Keratinocyte (primary cell): Measurements from ENCODE around the gene SMAP1. TPM values are rescaled to one million over a fixed set of nuclear protein-coding genes. Genes with fewer than 3 reads are reported as not detected.

Experiments
- DNase-seq: peaks from one replicate; pipeline ENCODE4 v3.0.0-alpha.2; 2011; ENCODE audit warnings: low read depth, missing footprints, low spot score
- FAIRE-seq: peaks from 2 replicates; lab custom pipeline; 2011; peaks lifted over from hg19 to GRCh38; lab: Jason Lieb, UNC
- H2AFZ ChIP-seq: 2 replicates; pipeline ENCODE4 v1.6.0; 2012; ENCODE audit warnings: low read length, control low read depth, inconsistent platforms; ENCODE audit not compliant: control insufficient read depth
- H3K27ac ChIP-seq: 2 replicates; pipeline ENCODE4 v1.5.1; 2011; ENCODE audit warnings: low read length; ENCODE audit not compliant: control insufficient read depth, insufficient read depth
- H3K27me3 ChIP-seq: 3 replicates; pipeline ENCODE4 v1.6.0; 2011; ENCODE audit warnings: low read length; ENCODE audit not compliant: control insufficient read depth, insufficient read depth; ENCODE audit errors: extremely low read depth
- H3K36me3 ChIP-seq, 2 experiments: 2 replicates in 1 of 2; 3 replicates in 1 of 2; pipeline ENCODE4 v1.5.1; 2011; ENCODE audit warnings: low read length in 2 of 2, mild to moderate bottlenecking in 1 of 2; ENCODE audit not compliant: control insufficient read depth in 2 of 2, insufficient read depth in 2 of 2; ENCODE audit errors: extremely low read depth in 1 of 2
- H3K4me1 ChIP-seq: 3 replicates; pipeline ENCODE4 v1.5.1; 2011; ENCODE audit warnings: low read length; ENCODE audit not compliant: control insufficient read depth, insufficient read depth; ENCODE audit errors: extremely low read depth
- H3K4me2 ChIP-seq: 3 replicates; pipeline ENCODE4 v1.6.0; 2011; ENCODE audit warnings: low read depth, low read length; ENCODE audit not compliant: control insufficient read depth, insufficient read depth; ENCODE audit errors: extremely low read depth
- H3K4me3 ChIP-seq, 3 experiments: fragments of 200-600 bp in 1 of 3; sonication (generic) in 1 of 3; 2 replicates in 2 of 3; 3 replicates in 1 of 3; pipeline ENCODE4 v1.5.1; 2011 to 2016; ENCODE audit warnings: low read length in 3 of 3, mild to moderate bottlenecking in 3 of 3, control low read depth in 2 of 3, inconsistent platforms in 1 of 3, low read depth in 1 of 3, mixed read lengths in 1 of 3, mixed run types in 1 of 3, moderate library complexity in 1 of 3; ENCODE audit not compliant: control insufficient read depth in 2 of 3, insufficient read depth in 2 of 3; ENCODE audit errors: extremely low read depth in 1 of 3
- H3K79me2 ChIP-seq: 2 replicates; pipeline ENCODE4 v1.6.0; 2012; ENCODE audit warnings: low read length; ENCODE audit not compliant: control insufficient read depth, insufficient read depth
- H3K9ac ChIP-seq: 3 replicates; pipeline ENCODE4 v1.6.0; 2011; ENCODE audit warnings: low read length; ENCODE audit not compliant: control insufficient read depth, insufficient read depth; ENCODE audit errors: extremely low read depth
- H3K9me1 ChIP-seq: 3 replicates; pipeline ENCODE4 v1.6.0; 2011; ENCODE audit warnings: low read length; ENCODE audit not compliant: control insufficient read depth, insufficient read depth; ENCODE audit errors: extremely low read depth
- H3K9me3 ChIP-seq: 2 replicates; pipeline ENCODE4 v1.5.1; 2012; ENCODE audit warnings: low read depth, low read length; ENCODE audit not compliant: control insufficient read depth
- H4K20me1 ChIP-seq: 3 replicates; pipeline ENCODE4 v1.6.0; 2011; ENCODE audit warnings: low read length; ENCODE audit not compliant: control insufficient read depth, insufficient read depth; ENCODE audit errors: extremely low read depth
- EZH2 ChIP-seq: IDR thresholded peaks from one replicate; pipeline ENCODE4 v1.6.1; 2012; ENCODE audit warnings: inconsistent platforms, mild to moderate bottlenecking, low read length, moderate library complexity
- dilution Hi-C: fragments of 300-500 bp; cut with MboI; formaldehyde crosslinking; loops from one replicate; pipeline ENCODE4 v1.7.0; 2020; ENCODE audit warnings: low sequenced_read_pairs; ENCODE audit not compliant: extremely low pct_ligation_motif_present
- polyA plus RNA-seq, 5 experiments: library from polyadenylated mRNA; depleted of rRNA in 3 of 5; stranded (reverse) in 3 of 5; stranded (forward) in 1 of 5; unstranded in 1 of 5; fragments of >200 nt; gene quantifications; 1 replicate in 1 of 5; 2 replicates in 3 of 5; 3 replicates in 1 of 5; pipeline versions ENCODE4 v1.2.1 to v1.2.3, GENCODE V29; 2011 to 2012; ENCODE audit warnings: missing spikeins in 2 of 5, low read depth in 1 of 5, low replicate concordance in 1 of 5
- TF ChIP-seq, protein P1 (sequence below), 3 experiments: IDR thresholded peaks in 1 of 3; conservative IDR thresholded peaks in 1 of 3; optimal IDR thresholded peaks in 1 of 3; 2 replicates in 2 of 3; 3 replicates in 1 of 3; pipeline versions ENCODE3 to v1.5.1; 2011; ENCODE audit warnings: low read length in 3 of 3, mild to moderate bottlenecking in 3 of 3, moderate library complexity in 2 of 3, control low read depth in 1 of 3, inconsistent platforms in 1 of 3; ENCODE audit not compliant: insufficient read depth in 2 of 3; ENCODE audit errors: extremely low read depth in 1 of 3

The SMAP1 gene
- polyA plus RNA-seq, 1 donor (not counting 4 experiments of a cell fraction or from before 2014, with no cell fraction given), result 16.5 TPM

DNA sequence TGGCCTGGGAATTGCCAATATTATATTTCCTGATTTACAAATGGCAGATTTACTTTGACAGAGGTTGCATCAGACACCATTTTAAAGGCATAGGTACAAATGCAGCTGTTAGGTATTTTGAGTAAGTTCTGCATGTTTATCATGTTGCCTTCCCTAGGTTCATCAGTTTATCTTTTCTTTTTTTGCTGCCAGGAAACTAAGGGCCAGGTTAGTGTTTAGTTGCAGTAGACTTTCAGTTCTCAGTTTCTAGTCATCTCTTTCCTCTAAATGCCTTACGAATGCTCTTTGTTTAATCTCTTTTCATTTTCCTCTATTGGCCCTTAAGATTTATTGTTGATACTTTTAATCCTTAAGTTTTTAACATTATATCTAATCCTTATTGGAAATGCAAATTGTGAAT lies 129.9 kb downstream of the SMAP1 start:
- H3K27ac ChIP-seq, result no peak overlapping the region
- H4K20me1 ChIP-seq, result no peaks in the 10 kb centered on the region
- H3K79me2 ChIP-seq, result no peaks in the 10 kb centered on the region
- no peaks in the 10 kb centered on the region for H3K4me1 ChIP-seq
- no peak for DNase-seq
- no peak for FAIRE-seq
- no peaks in the 10 kb centered on the region for H3K9me1 ChIP-seq
- no peaks in the 10 kb centered on the region for H3K27me3 ChIP-seq
- no peak for TF ChIP-seq EZH2
- TF ChIP-seq, protein P1, sequence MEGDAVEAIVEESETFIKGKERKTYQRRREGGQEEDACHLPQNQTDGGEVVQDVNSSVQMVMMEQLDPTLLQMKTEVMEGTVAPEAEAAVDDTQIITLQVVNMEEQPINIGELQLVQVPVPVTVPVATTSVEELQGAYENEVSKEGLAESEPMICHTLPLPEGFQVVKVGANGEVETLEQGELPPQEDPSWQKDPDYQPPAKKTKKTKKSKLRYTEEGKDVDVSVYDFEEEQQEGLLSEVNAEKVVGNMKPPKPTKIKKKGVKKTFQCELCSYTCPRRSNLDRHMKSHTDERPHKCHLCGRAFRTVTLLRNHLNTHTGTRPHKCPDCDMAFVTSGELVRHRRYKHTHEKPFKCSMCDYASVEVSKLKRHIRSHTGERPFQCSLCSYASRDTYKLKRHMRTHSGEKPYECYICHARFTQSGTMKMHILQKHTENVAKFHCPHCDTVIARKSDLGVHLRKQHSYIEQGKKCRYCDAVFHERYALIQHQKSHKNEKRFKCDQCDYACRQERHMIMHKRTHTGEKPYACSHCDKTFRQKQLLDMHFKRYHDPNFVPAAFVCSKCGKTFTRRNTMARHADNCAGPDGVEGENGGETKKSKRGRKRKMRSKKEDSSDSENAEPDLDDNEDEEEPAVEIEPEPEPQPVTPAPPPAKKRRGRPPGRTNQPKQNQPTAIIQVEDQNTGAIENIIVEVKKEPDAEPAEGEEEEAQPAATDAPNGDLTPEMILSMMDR (optimal IDR thresholded peaks at IDR 0.05 in 1 of 3, IDR thresholded peaks at IDR 0.05 in 1 of 3, conservative IDR thresholded peaks at IDR 0.05 in 1 of 3; ENCODE audit: extremely low read depth in 1 of 3, insufficient read depth in 2 of 3, low read length in 3 of 3), result no peak
- H3K4me2 ChIP-seq, result no peak overlapping the region
- H2AFZ ChIP-seq, result no peak overlapping the region
- no peak overlapping the region for H3K9ac ChIP-seq
- H3K9me3 ChIP-seq, result no peaks in the 10 kb centered on the region
- H3K4me3 ChIP-seq, result no peak overlapping the region
- H3K36me3 ChIP-seq, result no peaks in the 10 kb centered on the region
- dilution Hi-C loops, result no loop called here

DNA sequence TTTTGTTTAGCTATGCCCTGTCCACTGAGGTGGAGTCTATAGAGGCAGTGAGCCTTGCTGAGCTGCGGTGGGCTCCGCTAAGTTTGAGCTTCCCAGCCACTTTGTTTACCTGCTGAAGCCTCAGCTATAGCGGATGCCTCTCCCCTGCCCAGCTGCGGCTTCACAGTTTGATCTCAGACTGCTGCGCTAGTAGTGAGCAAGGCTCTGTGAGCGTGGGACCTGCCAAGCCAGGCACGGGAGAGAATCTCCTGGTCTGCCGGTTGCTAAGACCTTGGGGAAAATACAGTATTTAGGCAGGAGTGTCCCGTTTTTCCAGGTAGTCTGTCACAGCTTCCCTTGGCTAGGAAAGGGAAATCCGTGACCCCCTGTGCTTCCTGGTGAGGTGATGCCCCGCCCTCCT lies 138.4 kb downstream of the SMAP1 start:
- Histone ChIP-seq H3K9me3 (no peaks in the 10 kb centered on the region), H3K9ac (no peak overlapping the region), H3K4me3 (no peak overlapping the region), H3K4me1 (no peaks in the 10 kb centered on the region), H3K27ac (no peak overlapping the region), H3K4me2 (no peak overlapping the region), H3K27me3 (no peaks in the 10 kb centered on the region), H3K79me2 (no peaks in the 10 kb centered on the region), H2AFZ (no peak overlapping the region), H3K9me1 (no peaks in the 10 kb centered on the region), H4K20me1 (no peaks in the 10 kb centered on the region), H3K36me3 (peaks cover 0 to 2% of the 10 kb centered on the region in 2 experiments)
- TF ChIP-seq, protein P1 (optimal IDR thresholded peaks at IDR 0.05 in 1 of 3, IDR thresholded peaks at IDR 0.05 in 1 of 3, conservative IDR thresholded peaks at IDR 0.05 in 1 of 3; ENCODE audit: extremely low read depth in 1 of 3, insufficient read depth in 2 of 3, low read length in 3 of 3), result no peak
- TF ChIP-seq EZH2, result no peak
- FAIRE-seq (no peak), DNase-seq (no peak)
- dilution Hi-C loops, result no loop called here
